SK-N-MC (cell line): Measurements from ENCODE around the gene IFT81.
"Not testable (repeated sequence)": the region's sequence is repeated elsewhere in the genome, so short reads cannot be mapped to it uniquely, and the experiment has no call there.

ENCODE experiments used
- DNase-seq: peaks from one replicate; pipeline ENCODE4 v3.0.0-alpha.2; 2011; ENCODE audit warnings: low read depth, low spot score
- H3K27ac ChIP-seq: fragments of 200-600 bp; sonication (generic); 2 replicates; pipeline ENCODE4 v1.5.1; 2016; ENCODE audit warnings: mixed run types
- H3K36me3 ChIP-seq: fragments of 200-600 bp; sonication (generic); 2 replicates; pipeline ENCODE4 v1.6.1; 2017; ENCODE audit warnings: antibody characterized with exemption, low read length, mixed read lengths; ENCODE audit not compliant: insufficient read depth
- H3K4me3 ChIP-seq: fragments of 200-600 bp; sonication (generic); 2 replicates; pipeline ENCODE4 v1.5.1; 2016
- H3K9ac ChIP-seq: fragments of 200-600 bp; sonication (generic); 2 replicates; pipeline ENCODE4 v1.8.0; 2017; ENCODE audit warnings: mixed run types, mixed read lengths; ENCODE audit not compliant: insufficient read length
- H3K9me3 ChIP-seq: fragments of 200-600 bp; sonication (generic); 2 replicates; pipeline ENCODE4 v1.6.1; 2017; ENCODE audit warnings: low read depth, mild to moderate bottlenecking, antibody characterized with exemption, low read length, moderate library complexity, mixed read lengths
- EZH2 ChIP-seq: fragments of 200-600 bp; sonication (generic); IDR thresholded peaks from one replicate; pipeline ENCODE4 v1.6.1; 2017; ENCODE audit warnings: antibody characterized with exemption
- FOXP2 ChIP-seq: optimal IDR thresholded peaks from 2 replicates; pipeline ENCODE3; 2011; ENCODE audit warnings: mild to moderate bottlenecking, moderate library complexity; ENCODE audit not compliant: insufficient read depth; ENCODE audit errors: extremely low read length, control extremely low read depth
- POLR2AphosphoS5 ChIP-seq: IDR thresholded peaks from 2 replicates; pipeline ENCODE4 v1.6.1; 2012; ENCODE audit warnings: mild to moderate bottlenecking, low read depth, low read length, borderline replicate concordance

IFT81 gene

DNA sequence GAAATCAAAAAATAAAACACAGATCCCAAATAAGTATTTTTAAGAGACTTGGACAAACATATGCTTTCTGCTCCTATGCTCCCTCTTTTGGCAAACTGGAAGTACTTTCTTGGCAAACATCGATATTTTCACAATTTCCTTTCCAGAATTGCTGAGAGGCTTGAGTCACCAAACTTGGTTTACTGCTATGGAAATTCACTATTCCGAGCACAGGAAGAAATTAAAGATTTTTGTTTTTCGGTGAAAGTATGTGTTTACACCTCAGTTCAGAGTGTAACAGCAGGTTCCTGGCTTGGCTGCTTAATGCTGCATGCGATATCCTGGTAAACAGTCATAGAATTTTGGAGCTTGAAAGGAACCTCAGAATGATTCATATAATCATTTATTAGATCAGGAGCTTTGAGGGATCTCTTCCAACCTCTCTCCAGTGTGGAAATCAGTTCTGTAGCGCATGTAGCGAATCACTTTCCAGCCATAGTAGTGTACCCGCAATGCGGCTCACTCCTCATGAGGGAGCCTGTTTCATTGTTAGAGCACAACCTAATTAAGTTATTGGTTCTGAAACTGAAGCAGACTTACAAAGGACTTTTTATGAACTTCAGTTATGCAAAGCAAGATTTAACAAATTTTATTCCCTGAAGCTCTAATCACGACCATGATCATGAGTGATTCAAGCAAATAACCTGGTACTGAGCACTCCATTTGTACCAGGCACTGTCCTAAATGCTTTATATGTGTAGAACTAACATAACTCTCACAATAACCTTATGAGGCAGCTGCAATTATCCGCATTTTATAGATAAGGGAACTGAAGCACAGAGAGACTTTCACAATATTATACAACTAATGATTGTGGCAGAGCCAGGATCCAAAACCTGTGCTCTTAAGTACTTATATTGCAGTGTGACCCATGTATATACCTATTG, 100.5 kb downstream of the IFT81 start:
- peak; percentile 52 for DNase-seq
- Histone ChIP-seq H3K36me3 (peaks cover 4% of the 10 kb centered on the region; the same call in 1 of the 2 replicates), H3K4me3 (peak overlapping the region; percentile 65), H3K27ac (peak overlapping the region; percentile 93), H3K9me3 (no peaks in the 10 kb centered on the region), H3K9ac (peak overlapping the region; percentile 56)
- TF ChIP-seq FOXP2 (no peak), EZH2 (no peak), POLR2AphosphoS5 (no peak)

DNA sequence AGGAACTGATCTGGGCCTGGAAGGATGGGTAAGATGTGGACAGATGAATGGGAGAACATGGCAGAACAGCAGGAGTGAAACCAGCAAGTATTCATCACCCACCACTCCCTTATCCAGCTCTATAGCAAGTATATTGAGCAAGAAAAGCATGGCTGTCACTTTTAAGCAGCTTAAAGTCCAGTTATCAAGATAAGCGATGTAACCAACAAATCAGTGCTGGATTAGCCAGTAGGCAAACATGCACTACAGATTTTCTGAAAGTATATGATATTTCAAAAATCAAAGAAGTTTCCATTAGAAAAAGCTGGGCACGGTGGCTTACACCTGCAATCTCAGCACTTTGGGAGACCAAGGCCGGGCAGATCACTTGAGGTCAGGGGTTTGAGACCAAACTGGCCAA, 103.0 kb downstream of the IFT81 start:
- Histone ChIP-seq H3K9ac (no peak overlapping the region), H3K9me3 (no peaks in the 10 kb centered on the region), H3K36me3 (no peaks in the 10 kb centered on the region), H3K4me3 (no peak overlapping the region), H3K27ac (no peak overlapping the region)
- no peak for DNase-seq
- TF ChIP-seq EZH2 (no peak), POLR2AphosphoS5 (no peak), FOXP2 (no peak)

DNA sequence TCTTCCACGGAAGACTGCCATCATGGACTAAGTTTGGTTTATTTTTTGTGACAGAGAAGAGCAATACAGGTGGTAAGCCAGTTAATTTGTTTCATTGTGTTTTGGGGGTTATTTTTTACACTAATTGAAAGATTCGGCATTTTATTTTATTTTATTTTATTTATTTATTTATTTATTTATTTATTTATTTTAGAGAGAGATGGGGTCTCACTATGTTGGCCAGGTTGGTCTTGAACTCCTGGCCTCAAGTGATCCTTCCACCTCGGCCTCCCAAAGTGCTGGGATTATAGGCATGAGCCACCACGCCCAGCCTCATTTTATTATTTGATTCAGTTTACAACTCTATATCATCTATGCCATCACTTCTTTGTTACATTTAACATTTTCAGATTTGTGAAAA, 104.2 kb downstream of the IFT81 start:
- not testable (repeated sequence) for H3K27ac ChIP-seq, H3K36me3 ChIP-seq, DNase-seq, H3K9me3 ChIP-seq, H3K9ac ChIP-seq, H3K4me3 ChIP-seq

DNA sequence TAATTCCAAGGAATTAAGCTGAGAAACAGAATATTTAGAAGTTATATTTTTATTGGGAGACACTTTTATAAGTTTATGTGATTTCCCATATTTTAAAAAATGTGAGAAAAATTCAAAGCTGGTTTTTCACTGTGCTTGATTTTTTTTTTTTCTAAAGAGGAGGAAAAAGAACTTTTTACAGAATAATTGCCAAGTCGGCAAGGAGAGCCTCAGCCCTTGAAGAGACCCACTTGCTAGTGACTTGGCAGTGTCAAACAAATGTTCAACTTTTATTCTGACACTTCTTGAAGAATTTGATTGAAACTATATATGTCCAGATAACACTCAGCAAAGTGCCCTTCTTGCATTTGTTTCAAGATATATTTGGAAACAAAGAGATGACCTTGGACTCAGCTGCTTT, 104.6 kb downstream of the IFT81 start:
- Histone ChIP-seq H3K4me3 (no peak overlapping the region), H3K36me3 (no peaks in the 10 kb centered on the region), H3K9ac (no peak overlapping the region), H3K9me3 (no peaks in the 10 kb centered on the region), H3K27ac (peak overlapping the region; percentile 52)
- DNase-seq = no peak
- TF ChIP-seq FOXP2 (no peak), EZH2 (no peak), POLR2AphosphoS5 (no peak)

DNA sequence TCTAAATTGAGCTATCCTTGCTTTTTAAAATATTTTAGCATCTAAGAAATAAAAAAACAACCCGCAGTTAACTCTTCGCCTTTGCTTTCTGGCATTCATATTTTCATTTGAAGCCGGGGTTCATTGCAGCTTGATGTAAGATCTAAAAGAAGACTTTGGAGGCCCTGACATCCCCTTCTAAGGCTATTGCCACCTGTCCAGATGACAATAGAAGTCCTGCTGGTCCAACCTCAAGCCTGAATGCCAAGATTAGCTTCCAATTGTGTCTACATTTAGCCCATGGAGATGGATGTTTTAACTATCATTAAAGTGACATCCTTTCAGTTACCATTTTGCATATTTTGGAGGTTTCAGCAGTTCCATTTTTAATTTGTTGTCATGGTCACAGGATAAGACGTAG, 105.3 kb downstream of the IFT81 start:
- Histone ChIP-seq H3K9ac (no peak overlapping the region), H3K36me3 (no peaks in the 10 kb centered on the region), H3K27ac (peak overlapping the region; percentile 52), H3K4me3 (no peak overlapping the region), H3K9me3 (no peaks in the 10 kb centered on the region)
- TF ChIP-seq POLR2AphosphoS5 = no peak
- TF ChIP-seq FOXP2 = no peak
- TF ChIP-seq EZH2 = no peak
- no peak for DNase-seq

DNA sequence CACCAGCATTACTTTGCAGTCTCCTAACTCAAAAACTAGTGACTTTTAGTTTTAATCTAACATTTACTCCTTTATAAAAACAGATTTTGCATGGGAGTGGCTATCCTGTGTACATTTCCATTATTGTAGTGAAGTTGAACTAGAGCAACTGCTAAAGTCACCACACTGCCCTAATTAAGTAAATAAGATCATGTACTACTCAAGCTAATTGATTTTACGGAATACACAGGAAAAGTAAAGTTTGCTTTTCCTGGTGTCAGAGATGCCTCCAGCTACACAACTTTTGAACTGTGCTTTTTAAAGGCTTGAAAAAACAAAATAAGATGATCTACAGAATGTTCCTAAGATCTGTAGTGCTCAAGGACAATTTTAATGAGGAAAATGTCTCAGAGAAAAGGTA, 106.5 kb downstream of the IFT81 start:
- Histone ChIP-seq H3K4me3 (no peak overlapping the region), H3K36me3 (no peaks in the 10 kb centered on the region), H3K27ac (peak overlapping the region; percentile 76), H3K9ac (peak overlapping the region; percentile 8), H3K9me3 (no peaks in the 10 kb centered on the region)
- TF ChIP-seq FOXP2 (no peak), EZH2 (no peak), POLR2AphosphoS5 (no peak)
- no peak for DNase-seq

DNA sequence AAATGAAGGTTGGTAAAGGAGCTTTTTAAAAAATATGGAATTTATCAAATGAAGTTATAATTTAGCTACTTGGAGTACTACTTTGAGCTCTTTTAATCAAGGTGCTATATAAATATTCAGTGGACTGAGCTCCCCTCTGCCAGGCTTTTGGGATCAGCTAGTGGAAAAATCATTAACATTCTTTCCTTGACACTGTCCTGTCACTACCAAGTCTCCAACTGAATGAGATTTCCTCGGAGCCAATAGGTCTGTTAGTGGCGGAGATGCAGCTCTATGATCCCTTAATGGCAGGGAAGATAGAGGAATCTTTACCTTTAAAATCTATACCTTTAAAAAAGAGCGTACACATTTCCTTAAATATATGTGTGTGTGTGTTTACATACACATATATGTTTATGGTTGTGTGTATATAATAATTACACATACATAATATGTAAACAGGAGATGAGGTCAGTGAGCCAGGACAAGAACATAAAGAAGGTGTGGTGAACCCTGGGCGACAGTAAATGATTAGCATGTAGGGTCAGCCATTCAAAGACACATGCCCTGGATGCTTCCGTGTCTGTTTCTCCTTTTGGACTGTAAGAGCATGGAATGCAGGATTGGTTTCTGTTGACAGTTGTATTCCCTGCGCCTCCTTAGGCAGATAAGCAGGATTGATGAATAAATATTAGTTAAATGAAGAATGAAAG, 109.2 kb downstream of the IFT81 start:
- no peaks in the 10 kb centered on the region for H3K9me3 ChIP-seq
- TF ChIP-seq EZH2 (no peak), POLR2AphosphoS5 (no peak), FOXP2 (no peak)
- no peaks in the 10 kb centered on the region for H3K36me3 ChIP-seq
- no peak overlapping the region for H3K9ac ChIP-seq
- no peak for DNase-seq
- no peak overlapping the region for H3K27ac ChIP-seq
- H3K4me3 ChIP-seq = no peak overlapping the region

DNA sequence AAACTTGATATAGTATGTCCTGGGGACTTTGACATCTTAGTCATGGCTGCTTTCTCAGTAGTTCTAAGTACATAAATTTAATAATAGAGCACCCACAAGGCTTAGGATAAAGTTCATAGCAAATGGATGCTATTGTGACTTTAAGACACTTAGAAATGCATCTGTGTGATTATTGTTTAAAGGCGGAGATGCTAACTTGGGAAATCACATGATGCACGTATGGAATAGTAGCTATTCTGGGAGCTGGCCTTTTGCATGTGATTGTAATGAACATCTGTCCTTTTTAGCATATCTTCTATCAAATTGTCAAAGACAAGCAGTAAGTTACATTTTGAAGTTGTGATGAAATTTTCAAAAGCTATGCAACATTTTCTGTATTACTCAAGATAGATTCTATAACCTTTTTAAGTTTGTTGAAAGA, 110.2 kb downstream of the IFT81 start:
- no peak for DNase-seq
- peak overlapping the region; percentile 39 for H3K4me3 ChIP-seq
- H3K9me3 ChIP-seq = no peaks in the 10 kb centered on the region
- H3K36me3 ChIP-seq = no peaks in the 10 kb centered on the region
- peak overlapping the region; percentile 13 for H3K9ac ChIP-seq
- no peak for TF ChIP-seq POLR2AphosphoS5
- no peak for TF ChIP-seq EZH2
- H3K27ac ChIP-seq = peak overlapping the region; percentile 86
